Right lobe of liver (tissue), 4 donors: ENCODE measurements around the gene CACNA1E.

Experiments
- POLR2A ChIP-seq: fragments of 450-650 bp; IDR thresholded peaks from one replicate; pipeline ENCODE4 v1.6.1; 2017; ENCODE audit warnings: antibody characterized with exemption, mild to moderate bottlenecking
- TF ChIP-seq, protein P1 (sequence below), 4 donors: fragments of 200-600 bp in 3 of 4; fragments of 450-650 bp in 1 of 4; IDR thresholded peaks; one replicate each; pipeline versions ENCODE4 v1.5.1 to v1.8.0; 2016 to 2022; ENCODE audit warnings: antibody characterized with exemption in 4 of 4, mild to moderate bottlenecking in 2 of 4
- donor health status: DM: no; HTN: no; CAD: no.
- donor health status: DM: no; HTN: no; CAD: no.
- donor health status: DM: no; HTN: yes; CAD: no.

DNA sequence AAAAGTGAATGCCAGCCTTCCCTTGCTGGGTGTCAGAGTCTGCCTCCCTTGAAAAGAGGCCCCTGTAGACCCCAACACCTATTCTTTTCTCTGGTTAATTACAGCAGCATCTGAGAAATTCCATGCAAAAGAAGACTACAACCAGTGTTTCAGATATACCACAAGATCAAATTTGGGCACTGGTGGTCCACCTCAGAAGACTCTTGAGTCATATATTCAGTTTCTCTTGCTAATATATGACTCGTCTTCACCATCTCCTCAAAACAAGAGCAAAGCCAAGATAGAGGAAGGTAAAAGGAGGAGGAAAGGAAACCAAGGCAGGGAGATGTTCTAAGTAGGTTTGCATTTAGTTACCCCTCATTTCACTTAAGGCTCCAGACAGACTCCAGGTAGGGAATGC, 318.3 kb downstream of the CACNA1E start:
- TF ChIP-seq, protein P1, sequence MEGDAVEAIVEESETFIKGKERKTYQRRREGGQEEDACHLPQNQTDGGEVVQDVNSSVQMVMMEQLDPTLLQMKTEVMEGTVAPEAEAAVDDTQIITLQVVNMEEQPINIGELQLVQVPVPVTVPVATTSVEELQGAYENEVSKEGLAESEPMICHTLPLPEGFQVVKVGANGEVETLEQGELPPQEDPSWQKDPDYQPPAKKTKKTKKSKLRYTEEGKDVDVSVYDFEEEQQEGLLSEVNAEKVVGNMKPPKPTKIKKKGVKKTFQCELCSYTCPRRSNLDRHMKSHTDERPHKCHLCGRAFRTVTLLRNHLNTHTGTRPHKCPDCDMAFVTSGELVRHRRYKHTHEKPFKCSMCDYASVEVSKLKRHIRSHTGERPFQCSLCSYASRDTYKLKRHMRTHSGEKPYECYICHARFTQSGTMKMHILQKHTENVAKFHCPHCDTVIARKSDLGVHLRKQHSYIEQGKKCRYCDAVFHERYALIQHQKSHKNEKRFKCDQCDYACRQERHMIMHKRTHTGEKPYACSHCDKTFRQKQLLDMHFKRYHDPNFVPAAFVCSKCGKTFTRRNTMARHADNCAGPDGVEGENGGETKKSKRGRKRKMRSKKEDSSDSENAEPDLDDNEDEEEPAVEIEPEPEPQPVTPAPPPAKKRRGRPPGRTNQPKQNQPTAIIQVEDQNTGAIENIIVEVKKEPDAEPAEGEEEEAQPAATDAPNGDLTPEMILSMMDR (IDR thresholded peaks at IDR 0.05), result no peak
- TF ChIP-seq POLR2A, result no peak
